IPS-20b (cell line): ENCODE data around the gene HOXD3.

Experiments
- H3K27ac ChIP-seq: one replicate; pipeline ENCODE4 v1.5.1; 2013; ENCODE audit warnings: low read length
- H3K27me3 ChIP-seq: 2 replicates; pipeline ENCODE4 v1.6.1; 2013; ENCODE audit warnings: mild to moderate bottlenecking, low read length, inconsistent platforms; ENCODE audit not compliant: insufficient read depth
- H3K36me3 ChIP-seq: 2 replicates; pipeline ENCODE4 v1.6.1; 2013; ENCODE audit warnings: low read depth, mild to moderate bottlenecking, inconsistent platforms, low read length, moderate library complexity; ENCODE audit not compliant: insufficient read depth
- H3K4me1 ChIP-seq: 2 replicates; pipeline ENCODE4 v1.6.1; 2013; ENCODE audit warnings: mild to moderate bottlenecking, control low read depth, inconsistent platforms, low read length, moderate library complexity; ENCODE audit not compliant: insufficient read depth
- H3K4me3 ChIP-seq: 2 replicates; pipeline ENCODE4 v1.5.1; 2013; ENCODE audit warnings: mild to moderate bottlenecking, low read length, inconsistent platforms
- H3K9ac ChIP-seq: 2 replicates; pipeline ENCODE4 v1.6.1; 2013; ENCODE audit warnings: low read depth, mild to moderate bottlenecking, inconsistent platforms, low read length, moderate library complexity
- H3K9me3 ChIP-seq: 2 replicates; pipeline ENCODE4 v1.6.1; 2013; ENCODE audit warnings: mild to moderate bottlenecking, low read depth, low read length, inconsistent platforms; ENCODE audit not compliant: insufficient read depth

The HOXD3 gene

GRCh38 chr2:176205126-176205525 is 48.0 kb downstream of the HOXD3 start:
- Histone ChIP-seq H3K9ac (no peak overlapping the region), H3K27me3 (peaks cover 3% of the 10 kb centered on the region; the same call in 1 of the 2 replicates), H3K36me3 (no peaks in the 10 kb centered on the region), H3K27ac (no peak overlapping the region), H3K4me3 (no peak overlapping the region), H3K9me3 (no peaks in the 10 kb centered on the region), H3K4me1 (no peaks in the 10 kb centered on the region)

- no peak overlapping the region for H3K27ac ChIP-seq
- H3K9me3 ChIP-seq: no peaks in the 10 kb centered on the region
- no peaks in the 10 kb centered on the region for H3K36me3 ChIP-seq
- H3K9ac ChIP-seq: no peak overlapping the region
- H3K27me3 ChIP-seq: peaks cover 3% of the 10 kb centered on the region; the same call in 1 of the 2 replicates
- H3K4me3 ChIP-seq: no peak overlapping the region
- H3K4me1 ChIP-seq: no peaks in the 10 kb centered on the region
Observed at GRCh38 chr2:176206136-176206535, 49.0 kb downstream of the HOXD3 start.

GRCh38 chr2:176206682-176207081 is 49.6 kb downstream of the HOXD3 start:
- peaks cover 3% of the 10 kb centered on the region; the same call in 1 of the 2 replicates for H3K27me3 ChIP-seq
- no peak overlapping the region for H3K27ac ChIP-seq
- no peaks in the 10 kb centered on the region for H3K36me3 ChIP-seq
- no peak overlapping the region for H3K9ac ChIP-seq
- no peak overlapping the region for H3K4me3 ChIP-seq
- no peaks in the 10 kb centered on the region for H3K4me1 ChIP-seq
- no peaks in the 10 kb centered on the region for H3K9me3 ChIP-seq

- Histone ChIP-seq H3K9me3 (no peaks in the 10 kb centered on the region), H3K27me3 (no peaks in the 10 kb centered on the region), H3K27ac (no peak overlapping the region), H3K4me3 (no peak overlapping the region), H3K36me3 (no peaks in the 10 kb centered on the region), H3K4me1 (no peaks in the 10 kb centered on the region), H3K9ac (no peak overlapping the region)
Observed at GRCh38 chr2:176211110-176211509, 54.0 kb downstream of the HOXD3 start.

- H3K4me3 ChIP-seq: no peak overlapping the region
- H3K27ac ChIP-seq: no peak overlapping the region
- no peak overlapping the region for H3K9ac ChIP-seq
Observed at GRCh38 chr2:176212276-176212675, 55.2 kb downstream of the HOXD3 start.

GRCh38 chr2:176213406-176213805 is 56.3 kb downstream of the HOXD3 start:
- Histone ChIP-seq H3K27me3 (no peaks in the 10 kb centered on the region), H3K4me3 (no peak overlapping the region)

More at GRCh38 chr2:176212276-176212675, 55.2 kb downstream of the HOXD3 start:
- H3K4me1 ChIP-seq: no peaks in the 10 kb centered on the region
- no peaks in the 10 kb centered on the region for H3K9me3 ChIP-seq
- no peaks in the 10 kb centered on the region for H3K36me3 ChIP-seq
- no peaks in the 10 kb centered on the region for H3K27me3 ChIP-seq

More at GRCh38 chr2:176213406-176213805, 56.3 kb downstream of the HOXD3 start:
- H3K27ac ChIP-seq: no peak overlapping the region
- no peak overlapping the region for H3K9ac ChIP-seq
- no peaks in the 10 kb centered on the region for H3K36me3 ChIP-seq
- no peaks in the 10 kb centered on the region for H3K9me3 ChIP-seq
- no peaks in the 10 kb centered on the region for H3K4me1 ChIP-seq
